GM19043 (cell line): ENCODE measurements around the gene LPCAT4.
"Not testable (repeated sequence)": the region's sequence is repeated elsewhere in the genome, so short reads cannot be mapped to it uniquely, and the experiment has no call there.

Experiments used
- ATAC-seq: cut with Tn5 transposase; IDR thresholded peaks from one replicate; pipeline ENCODE4 v1.9.1; 2021; ENCODE audit warnings: low read depth; ENCODE audit not compliant: unreplicated experiment

The LPCAT4 gene

DNA sequence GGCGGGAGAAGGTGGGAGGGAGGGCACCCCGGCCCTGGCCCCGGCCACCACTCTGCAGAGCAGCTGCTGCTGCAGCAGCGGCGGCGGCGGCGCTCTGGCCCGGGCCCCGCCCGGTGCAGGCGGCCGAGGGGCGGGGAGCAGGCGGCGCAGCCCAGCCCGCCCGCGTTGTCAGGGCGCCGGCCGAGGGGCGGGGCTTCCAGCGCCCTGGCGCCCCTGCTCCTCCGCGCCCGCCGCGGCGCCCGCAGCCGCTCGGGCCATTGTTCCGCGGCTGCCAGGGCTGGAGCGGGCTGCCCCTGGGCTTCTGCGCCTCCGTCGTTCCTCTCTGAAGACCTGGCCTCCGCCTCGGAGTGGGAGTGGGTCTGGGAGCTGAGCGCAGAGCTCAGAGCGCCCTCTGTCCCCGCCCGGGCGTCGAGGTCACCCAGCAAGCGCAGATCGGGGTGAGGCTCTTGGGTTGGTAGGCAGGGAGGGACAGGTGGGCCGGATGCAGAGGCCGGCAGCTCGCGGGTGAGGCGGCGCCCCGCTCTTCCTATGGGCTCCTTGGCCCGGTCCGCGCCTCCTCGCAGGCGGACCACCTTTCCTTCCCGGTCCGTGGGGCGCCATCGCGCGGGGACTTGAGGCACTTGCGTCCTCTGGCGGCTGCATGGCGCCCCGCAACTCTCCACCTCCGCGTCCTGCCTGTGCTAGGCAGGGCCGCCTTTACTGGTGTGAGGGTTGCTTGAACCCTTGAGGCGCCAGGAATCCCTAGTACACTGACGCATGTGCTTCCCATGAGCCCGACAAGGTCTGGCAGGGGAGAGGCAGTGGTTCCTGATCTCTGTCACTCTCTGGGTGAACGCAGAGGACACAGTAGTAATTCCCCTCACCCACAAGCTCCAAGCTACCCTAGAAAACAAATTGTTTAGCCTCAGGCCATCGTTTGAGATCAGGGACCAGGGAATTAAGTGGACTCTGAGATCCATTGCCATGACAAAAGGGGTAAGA is at the start of gene LPCAT4:
Gene LPCAT4, minus strand, starts transcription at position 96 of the 981 bp plus-strand sequence. CDS start 96 bp downstream, outside the sequence.
- peak; percentile 70 for ATAC-seq

DNA sequence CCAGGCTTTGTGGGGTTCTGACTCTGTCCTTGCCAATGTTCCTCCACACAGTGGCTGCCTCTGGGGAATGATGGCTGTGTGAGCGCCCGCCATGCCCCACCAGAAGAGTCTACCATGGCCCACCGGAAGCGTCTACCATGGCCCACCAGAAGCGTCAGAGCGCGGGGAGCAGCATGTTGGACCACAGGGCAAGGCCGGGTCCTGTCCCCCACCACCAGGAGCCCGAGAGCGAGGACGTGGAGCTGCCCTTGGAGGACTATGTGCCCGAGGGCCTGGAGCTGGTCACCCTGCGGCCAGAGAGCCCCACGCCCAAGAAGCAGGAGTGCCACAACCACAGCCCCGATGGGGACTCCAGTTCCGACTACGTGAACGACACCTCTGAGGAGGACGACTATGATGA is 42.5 kb upstream of the LPCAT4 start:
- ATAC-seq, result not testable (repeated sequence)

GRCh38 chr15:34408973-34409372 is 42.0 kb upstream of the LPCAT4 start:
- ATAC-seq, result not testable (repeated sequence)

DNA sequence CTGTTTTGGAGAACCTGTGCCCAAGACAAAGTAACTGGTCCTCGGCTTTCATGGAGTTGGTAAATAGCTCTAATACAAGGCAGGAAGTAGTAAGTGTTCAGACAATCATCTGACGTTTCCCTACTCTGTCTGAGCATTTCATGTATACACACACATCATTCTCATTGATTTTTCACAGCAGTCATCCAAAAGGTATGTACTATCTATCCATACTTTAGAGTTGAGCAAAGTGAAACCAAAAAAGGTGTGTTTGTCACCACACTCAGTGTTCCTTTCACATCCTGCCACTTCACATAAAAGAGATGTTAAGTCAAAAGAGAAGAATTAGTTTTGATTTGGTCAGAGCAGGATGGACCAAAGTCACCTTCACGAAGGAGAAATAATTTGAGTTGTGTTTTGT is 36.9 kb upstream of the LPCAT4 start:
- peak; percentile 49 for ATAC-seq

GRCh38 chr15:34403160-34403598 is 36.2 kb upstream of the LPCAT4 start:
- peak; percentile 65 for ATAC-seq

DNA sequence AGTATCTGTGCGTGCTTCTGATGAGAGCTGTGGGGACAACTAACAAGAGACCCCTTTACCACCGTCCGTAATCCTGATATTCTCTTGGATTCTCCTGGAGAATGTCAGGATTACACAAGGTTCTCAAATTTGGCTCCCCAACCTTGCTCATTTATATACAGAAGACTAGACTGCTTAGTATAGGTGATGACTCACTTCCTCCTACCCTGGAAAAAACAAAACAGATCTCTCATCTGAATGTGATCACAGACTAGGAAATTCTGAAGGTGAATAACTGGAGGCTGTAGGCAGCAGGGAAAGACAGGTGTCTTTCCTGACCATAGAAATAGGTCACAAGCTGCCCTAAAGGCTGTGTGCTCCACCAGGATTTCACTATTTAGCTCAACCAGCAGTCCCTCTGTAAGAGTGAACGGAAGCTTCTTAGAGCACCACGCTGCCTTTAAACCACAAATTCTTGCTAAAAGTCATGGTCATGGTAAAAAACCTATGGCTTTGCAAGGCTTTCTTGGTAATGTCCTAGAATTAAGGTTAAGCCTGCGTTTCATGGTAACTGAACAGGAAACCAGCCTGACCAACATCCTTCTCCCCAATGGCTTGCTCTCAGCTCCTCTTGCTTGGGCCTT is 30.8 kb upstream of the LPCAT4 start:
- not testable (repeated sequence) for ATAC-seq

- ATAC-seq, result not testable (repeated sequence)
Measured at GRCh38 chr15:34392981-34393380, 26.0 kb upstream of the LPCAT4 start.

DNA sequence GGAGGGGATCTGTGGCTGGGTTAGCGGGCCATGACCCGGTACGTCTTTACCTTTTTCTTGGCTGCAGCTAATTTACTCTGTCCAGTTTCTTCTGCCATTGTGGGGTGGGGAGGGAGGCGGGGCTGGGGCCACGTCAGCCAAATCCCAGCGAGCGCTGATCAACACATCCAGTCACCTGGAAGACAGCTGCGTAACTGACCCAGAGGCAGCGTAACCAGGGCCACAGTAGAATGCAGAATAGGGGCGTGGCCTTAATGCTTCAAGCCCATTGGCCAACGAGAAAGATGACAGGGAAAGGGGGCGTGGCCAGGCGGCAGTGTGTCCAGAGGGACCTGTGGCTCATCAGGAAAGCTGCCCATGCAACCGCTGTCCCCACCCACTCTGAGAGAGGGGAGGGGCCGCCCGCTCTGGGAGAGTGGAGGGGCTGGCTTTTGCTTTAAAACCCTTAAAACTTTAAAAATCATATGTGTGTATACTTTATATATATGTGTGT is 22.6 kb upstream of the LPCAT4 start:
- not testable (repeated sequence) for ATAC-seq

DNA sequence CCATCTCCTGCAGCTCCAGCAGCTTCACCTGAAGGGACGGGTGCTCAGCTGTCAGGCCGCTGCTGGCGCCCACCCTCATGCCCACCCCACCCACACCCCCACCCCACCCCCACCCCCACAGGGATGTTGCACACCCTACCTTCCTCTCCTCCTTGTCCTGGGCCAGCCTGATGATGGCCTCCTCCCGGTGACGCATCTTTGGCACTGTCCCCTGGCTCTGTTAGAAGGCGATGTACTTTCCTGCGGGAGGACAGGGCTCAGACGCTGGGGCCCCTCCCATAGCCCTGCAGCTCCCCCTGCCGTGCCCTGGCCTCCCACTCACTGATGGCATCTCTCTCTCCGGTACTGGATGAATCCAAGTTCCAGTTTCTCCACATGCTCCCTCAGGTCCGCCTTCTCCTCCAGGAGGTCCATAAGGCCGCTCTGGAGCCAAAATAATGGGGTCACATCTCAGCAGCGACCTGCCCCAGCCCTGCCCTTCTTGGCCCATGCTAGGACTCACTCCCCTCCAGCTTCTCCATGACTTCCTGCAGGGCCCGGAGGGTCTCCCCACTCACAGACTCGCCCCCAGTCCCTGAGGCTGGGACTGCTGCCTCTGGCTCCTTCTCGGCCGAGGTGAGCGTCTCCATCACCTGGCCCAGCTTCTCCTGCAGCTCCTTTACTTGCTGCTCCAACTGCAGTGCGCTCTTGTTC is 15.0 kb upstream of the LPCAT4 start:
- ATAC-seq, result not testable (repeated sequence)

GRCh38 chr15:34380491-34380890 is 13.5 kb upstream of the LPCAT4 start:
- ATAC-seq, result not testable (repeated sequence)

DNA sequence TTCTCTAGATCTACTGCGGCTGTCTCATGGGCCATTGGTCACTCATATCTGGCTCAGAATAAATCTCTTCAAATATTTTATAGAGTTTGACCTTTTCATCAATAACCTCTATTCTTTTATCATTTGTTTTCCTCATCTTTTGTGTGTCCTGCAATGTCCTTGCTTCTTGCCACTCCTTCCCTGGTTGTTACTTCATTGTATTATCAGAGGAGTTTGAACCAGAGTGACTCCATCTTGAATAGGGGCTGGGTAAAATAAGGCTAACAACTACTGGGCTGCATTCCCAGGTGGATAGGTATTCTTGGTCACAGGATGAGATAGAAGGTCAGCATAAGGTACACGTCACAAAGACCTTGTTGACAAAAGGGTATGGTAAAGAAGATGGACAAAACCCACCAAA is 9.9 kb upstream of the LPCAT4 start:
- ATAC-seq, result no peak

DNA sequence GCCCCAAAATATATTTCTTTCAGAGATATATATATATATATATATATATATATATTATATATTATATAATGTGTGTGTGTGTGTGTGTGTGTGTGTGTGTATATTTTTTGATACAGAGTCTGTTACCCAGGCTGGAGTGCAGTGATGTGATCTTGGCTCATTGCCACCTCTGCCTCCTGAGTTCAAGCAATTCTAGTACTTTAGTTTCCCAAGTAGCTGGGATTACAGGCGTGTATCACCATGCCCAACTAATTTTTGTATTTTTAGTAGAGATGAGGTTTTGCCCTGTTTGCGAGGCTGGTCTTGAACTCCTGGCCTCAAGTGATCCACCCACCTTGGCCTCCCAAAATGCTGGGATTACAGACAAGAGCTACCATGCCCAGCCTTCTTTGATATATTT is 8.5 kb upstream of the LPCAT4 start:
- not testable (repeated sequence) for ATAC-seq

- no peak for ATAC-seq
Measured at GRCh38 chr15:34374816-34375215, 7.8 kb upstream of the LPCAT4 start.

DNA sequence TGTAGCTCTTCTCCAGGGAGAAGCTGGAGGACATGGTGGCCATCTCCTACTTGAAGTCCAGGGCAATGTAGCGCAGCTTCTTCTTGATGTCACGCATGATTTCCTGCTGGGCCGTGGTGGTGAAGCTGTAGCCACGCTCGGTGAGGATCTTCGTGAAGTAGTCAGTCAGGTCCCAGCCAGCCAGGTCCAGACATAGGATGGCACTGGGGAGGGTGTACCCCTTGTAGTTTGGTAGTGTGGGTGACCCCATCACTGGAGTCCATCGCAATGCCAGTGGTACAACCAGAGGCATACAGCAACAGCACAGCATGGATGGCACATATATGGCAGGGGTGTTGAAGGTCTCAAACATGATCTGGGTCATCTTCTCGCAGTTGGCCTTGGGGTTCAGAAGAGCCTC is 7.0 kb upstream of the LPCAT4 start:
- no peak for ATAC-seq

DNA sequence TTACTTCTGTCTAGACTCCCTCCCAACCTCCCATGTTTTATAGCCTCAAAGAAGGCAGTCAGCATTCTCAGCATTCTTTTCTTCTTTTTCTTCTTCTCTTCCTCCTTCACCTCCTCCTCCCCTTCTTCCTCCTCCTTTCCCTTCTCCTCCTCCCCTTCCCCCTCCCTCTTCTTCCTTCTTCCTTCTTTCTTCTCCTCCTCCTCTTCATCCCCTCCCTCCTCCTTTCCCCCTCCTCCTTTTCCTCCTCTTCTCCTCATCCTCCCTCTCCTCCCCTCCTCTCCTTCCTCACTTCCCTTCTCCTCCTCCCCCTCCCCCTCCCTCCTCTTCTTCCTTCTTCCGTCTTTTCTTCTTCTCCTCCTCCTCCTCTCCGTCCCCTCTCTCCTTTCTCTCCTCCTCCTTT is 3.6 kb upstream of the LPCAT4 start:
- ATAC-seq, result no peak

DNA sequence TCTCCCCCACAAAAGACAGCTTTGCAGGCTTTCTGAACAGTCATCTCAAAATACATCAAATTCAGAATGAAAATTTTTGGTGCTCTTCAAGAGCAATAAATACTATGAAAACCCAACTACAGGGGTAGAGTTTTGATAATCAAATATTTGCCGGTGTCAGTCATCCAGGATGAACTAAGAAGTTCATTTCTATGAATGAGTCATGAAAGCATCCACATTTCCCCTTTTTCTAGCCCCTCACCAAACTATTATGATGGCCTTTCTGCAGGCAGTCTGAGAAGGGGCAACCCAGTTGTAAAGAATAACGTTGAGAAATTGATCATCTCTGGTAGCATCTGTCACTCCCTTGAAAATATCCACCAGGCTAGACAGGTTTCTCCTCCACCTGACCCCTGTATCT is 3.1 kb upstream of the LPCAT4 start:
- ATAC-seq, result no peak

DNA sequence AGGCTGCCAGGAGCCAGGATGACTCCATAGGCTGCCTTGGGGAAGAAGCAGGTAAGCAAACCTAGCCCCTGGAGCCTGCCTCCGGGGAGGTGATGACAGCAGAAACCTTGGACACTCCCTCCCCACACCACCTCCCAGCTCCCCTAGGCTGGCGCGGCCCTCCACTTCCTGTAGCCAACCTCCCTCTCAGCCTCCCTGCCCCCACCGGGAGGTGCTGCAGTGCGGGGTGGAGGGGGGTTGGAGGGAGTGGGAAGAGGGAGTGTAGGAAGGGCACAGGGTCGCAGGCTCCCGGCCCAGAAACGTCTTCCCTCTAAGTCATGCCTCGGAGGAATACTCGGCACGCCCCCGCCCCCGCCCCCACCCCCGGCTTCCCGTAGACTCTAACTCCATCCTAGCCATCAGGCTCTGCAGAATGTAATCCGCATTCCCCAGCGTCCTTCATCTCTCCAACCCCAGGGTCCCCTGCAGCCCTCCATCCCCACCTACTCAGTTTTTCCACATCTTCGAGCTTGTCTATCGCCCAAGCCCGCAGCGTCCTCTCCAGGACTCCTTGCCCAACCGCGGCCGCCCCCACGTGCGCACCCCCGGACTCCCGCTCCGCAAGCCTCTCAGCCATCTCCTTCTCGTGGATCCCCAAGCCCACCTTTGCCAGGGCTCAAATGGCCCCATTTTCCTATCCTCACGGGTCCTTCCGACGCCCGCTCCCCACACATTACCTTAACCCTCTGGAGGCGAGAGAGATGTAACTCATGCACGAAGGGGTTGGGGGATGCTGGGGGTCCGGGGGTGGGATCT is 528 bp downstream of the LPCAT4 start:
- ATAC-seq, result no peak

GRCh38 chr15:34365836-34366235 is 1.2 kb downstream of the LPCAT4 start:
- ATAC-seq, result no peak

DNA sequence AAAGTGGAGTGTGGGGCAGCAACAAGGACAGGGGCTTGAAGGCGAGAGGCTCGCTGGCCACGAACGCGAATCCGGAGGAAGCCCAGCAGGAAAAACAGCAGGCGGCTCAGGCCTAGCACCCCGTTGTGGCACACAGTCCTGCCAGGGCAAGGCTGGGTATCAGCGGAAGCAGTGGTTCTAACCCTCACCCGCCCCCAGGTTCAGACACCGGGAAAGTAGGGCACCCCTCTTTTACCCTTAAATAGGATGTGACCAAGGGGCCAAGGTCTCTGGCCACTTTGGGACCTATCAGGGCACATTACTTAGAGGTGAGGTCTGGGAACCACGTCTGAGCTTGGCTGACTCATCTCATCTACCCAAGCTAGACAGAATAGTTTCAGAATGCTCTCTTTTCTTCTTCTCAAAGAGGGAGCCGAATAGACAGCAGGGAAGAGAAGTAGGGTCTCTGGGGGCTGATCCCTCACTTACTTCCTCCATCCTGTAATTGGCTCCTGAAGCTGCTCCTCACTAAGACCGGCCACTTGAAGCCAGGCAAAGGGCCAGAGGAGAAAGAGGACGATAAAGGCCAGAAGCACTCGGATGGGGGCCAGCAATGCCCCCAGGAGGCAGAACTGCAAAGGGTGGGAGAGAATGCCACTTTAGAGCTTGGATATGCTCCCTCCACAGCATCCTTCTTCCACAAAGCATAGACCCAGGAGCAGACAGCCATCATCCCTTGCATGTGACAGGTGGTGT is 1.7 kb downstream of the LPCAT4 start:
- no peak for ATAC-seq
